AG10803 (cell line): Measurements from ENCODE around the gene LVRN.

Source experiments
- DNase-seq: peaks from one replicate; pipeline ENCODE4 v3.0.0; 2010; ENCODE audit warnings: low read depth
- H3K4me3 ChIP-seq: 2 replicates; pipeline ENCODE4 v1.5.1; 2011; ENCODE audit warnings: mild to moderate bottlenecking, low read length, control low read depth
- TF ChIP-seq, protein P1 (sequence below): conservative IDR thresholded peaks from 2 replicates; pipeline ENCODE4 v1.5.1; 2011; ENCODE audit warnings: mild to moderate bottlenecking, low read length, control low read depth, inconsistent platforms

Gene LVRN

DNA sequence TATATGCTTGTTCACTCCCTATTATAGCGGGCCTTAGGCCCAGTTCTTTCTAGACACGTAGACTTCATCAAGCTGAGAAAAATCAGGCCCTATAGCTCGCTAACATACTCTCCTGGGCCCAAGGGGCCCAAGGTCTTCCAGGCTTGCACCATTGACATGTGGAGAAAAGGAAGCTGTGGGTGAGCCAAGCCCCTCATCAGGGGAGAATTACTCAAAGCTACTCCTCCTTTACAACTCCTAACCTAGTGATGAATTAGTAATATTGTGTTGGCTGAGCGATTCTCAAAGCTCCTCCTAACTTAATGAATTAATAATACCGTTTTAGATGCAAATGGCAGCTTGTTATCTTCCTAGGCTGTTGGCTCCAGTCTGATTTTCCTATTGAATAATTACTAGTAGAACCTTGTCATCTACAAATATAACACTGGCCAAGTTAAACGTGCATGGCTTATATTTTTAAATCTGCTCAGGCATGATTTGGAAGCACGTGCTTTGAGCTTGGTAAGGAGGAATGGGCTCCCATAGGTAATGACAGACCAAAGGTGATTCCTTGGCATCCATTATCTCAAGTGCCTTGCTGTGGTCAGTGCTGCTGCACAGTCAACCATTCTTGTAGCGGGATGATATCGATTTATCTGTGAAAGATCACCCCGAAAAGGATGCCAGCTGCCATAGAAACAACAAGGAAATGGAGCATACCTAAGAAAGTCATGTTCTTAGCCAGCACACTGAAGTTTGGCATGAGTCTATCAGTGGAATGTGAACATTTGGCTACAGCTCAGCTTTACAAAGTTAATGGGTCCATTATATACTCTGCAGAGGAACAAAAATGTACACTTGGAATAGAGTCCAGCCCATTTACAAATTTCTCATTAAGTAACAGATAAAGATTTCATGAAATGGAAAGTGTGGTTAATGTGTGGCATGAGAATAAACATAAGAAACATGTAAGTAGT is 23.8 kb downstream of the LVRN start:
- TF ChIP-seq, protein P1, sequence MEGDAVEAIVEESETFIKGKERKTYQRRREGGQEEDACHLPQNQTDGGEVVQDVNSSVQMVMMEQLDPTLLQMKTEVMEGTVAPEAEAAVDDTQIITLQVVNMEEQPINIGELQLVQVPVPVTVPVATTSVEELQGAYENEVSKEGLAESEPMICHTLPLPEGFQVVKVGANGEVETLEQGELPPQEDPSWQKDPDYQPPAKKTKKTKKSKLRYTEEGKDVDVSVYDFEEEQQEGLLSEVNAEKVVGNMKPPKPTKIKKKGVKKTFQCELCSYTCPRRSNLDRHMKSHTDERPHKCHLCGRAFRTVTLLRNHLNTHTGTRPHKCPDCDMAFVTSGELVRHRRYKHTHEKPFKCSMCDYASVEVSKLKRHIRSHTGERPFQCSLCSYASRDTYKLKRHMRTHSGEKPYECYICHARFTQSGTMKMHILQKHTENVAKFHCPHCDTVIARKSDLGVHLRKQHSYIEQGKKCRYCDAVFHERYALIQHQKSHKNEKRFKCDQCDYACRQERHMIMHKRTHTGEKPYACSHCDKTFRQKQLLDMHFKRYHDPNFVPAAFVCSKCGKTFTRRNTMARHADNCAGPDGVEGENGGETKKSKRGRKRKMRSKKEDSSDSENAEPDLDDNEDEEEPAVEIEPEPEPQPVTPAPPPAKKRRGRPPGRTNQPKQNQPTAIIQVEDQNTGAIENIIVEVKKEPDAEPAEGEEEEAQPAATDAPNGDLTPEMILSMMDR = no peak
- peak; percentile 81 for DNase-seq
- H3K4me3 ChIP-seq = no peak overlapping the region

DNA sequence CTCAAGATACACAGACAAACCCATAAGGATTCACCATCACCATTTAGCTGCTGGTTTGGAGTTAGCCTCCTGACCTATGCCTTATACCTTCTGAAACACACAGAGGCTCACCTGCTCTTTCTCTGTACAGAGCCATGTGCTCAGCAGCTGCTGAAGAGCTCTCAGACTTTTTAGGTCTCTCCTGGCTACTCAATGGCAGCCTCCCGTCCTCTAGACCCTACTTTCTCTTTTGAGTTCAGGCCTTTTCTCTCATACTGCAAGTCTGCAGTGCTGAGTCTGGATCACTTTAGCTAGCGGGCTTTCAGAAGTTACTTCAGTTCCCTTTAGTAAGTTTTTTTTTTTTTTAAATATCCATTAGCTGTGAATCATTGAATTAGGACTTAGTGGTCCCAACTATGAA is 25.7 kb downstream of the LVRN start:
- no peak for DNase-seq
- no peak overlapping the region for H3K4me3 ChIP-seq
- TF ChIP-seq, protein P1 = no peak

DNA sequence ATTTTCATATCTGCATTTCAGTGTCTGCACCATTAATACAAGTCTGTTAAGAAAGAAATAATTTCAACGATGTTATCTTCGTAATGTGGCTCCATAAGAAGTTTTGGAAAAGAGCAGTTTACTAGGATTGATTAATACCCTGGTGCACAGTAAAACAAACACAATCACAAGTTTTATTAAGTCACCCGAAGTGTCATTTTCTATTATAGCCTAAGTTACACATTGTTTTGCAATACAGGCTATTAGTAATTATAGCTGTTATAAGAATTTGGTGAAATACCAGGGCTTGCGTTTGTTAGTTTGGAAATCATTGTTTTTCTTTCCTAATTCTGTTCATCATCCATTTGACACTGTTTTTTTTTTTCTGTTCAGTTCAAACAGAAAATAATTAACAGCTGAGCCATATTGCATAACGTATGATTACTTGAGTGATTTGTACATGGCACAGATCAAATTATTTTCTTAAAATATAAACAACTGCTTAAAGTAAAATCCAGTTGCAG is 30.6 kb downstream of the LVRN start:
- DNase-seq = peak; percentile 13
- TF ChIP-seq, protein P1 = no peak

DNA sequence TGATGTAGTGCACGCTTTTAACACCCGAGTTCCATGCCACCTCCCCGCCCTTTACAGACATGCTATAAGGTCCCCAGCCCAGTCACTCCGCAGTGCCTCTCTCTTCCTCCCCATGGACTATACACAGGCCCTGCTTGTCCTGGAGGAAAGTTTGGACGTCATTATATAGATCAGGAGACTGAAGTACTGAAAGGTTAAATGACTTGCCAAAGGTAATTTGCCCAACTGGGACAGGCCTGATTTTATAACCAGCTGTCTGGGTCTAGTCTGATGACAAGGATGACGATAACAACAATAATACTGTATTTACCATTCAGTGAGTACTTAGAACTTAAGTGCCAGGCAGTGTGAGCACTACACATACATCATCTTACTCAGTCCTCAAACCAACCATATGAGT is 33.1 kb downstream of the LVRN start:
- TF ChIP-seq, protein P1 = no peak
- no peak overlapping the region for H3K4me3 ChIP-seq
- no peak for DNase-seq

More for the DNA sequence above, 30.6 kb downstream of the LVRN start:
- no peak overlapping the region for H3K4me3 ChIP-seq

DNA sequence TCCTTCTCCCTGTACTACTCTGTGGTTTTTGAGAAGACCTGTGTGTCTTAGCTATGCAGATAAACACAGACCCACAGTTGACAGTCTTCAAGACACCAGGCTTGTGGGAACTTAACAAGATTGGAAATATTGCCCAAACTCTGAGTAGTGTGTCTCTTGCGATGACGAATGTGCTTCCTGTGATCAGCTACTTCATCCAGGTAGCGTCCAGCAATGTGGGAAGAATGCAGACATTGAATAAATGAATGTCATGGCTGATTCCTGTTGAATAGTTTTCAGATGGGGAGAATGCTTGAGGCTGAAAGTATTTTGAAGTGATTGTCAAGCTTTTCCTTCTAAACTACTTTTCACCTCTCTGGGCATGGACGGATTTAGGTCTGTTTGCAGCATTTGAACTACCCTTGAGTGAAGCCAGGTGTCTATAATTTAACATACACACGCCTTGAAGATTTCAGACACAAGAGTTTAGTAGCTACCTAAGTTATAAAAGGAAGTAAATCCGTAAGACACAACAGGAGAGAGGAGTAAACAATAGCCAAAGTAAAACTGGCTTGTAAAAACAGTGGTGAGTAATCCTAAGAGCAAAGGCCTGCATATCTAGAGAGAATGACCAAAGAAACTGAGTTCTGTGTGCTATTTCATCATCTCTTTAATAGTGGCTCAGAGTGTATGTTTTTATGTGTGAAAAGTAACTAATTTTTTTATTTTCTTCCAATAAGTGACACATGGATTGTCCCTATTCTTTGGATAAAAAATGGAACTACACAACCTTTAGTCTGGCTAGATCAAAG is 40.0 kb downstream of the LVRN start:
- H3K4me3 ChIP-seq = no peak overlapping the region
- DNase-seq = no peak
- TF ChIP-seq, protein P1 = no peak

DNA sequence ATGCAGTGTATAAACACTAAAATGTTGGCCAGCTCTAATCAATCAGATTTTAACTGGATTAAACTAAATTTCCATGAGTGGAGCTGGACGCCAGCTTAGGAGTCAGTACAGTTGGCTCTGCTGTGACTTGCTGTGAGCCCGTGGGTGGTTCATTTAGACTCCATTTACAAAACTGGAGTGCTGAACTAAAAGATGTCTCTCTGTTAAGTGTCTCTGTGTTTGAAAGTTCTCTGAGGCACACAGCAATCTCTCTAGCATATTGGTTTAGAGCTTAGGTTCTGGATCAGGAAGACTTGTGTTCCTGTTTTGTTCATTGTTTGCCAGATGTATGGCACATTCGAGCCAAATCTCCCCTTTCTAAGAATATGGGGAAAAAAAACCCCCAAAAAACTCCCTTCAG is 42.0 kb downstream of the LVRN start:
- TF ChIP-seq, protein P1 = no peak
- DNase-seq = no peak
- no peak overlapping the region for H3K4me3 ChIP-seq
